HG03442 (cell line): ENCODE measurements around the gene B3GNT9.

Experiments used
- ATAC-seq: cut with Tn5 transposase; IDR thresholded peaks from one replicate; pipeline ENCODE4 v1.9.1; 2021; ENCODE audit warnings: mild to moderate bottlenecking, moderate library complexity; ENCODE audit not compliant: unreplicated experiment

B3GNT9 gene

DNA sequence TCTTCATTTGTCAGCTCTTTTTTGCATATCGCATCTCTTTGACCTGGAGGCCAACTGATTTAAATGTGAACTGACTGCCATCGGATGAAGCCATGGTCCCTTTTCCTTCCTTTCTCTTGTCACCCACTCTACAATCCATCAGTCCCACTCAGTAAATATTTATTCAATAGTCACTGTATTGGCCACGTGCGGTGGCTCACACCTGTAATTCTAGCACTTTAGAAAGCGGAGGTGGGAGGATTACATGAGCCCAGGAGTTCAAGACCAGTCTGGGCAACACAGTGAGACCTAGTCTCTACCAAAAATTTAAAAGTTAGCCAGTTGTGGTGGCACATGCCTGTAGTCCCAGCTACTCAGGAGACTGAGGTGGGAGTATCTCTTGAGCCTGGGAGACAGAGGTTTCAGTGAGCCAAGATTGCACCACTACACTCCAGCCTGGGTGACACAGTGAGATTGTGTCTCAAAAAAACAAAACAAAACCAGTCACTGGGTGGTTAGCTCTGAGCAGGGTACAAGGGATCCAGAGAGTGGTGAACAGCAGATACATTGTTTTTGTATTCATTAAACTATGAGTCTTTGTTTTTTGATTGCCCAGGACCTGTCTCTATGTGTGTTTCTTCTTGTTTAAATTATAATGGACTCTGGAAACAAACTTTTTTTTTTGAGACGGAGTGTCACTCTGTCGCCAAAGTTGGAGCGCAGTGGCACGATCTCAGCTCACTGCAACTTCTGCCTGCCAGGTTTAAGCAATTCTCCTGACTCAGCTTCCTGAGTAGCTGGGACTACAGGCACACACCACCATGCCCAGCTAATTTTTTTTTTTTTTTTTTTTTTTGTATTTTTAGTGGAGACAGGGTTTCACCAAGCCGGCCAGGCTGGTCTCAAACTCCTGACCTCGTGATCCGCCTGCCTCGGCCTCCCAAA is 34.1 kb downstream of the B3GNT9 start:
- no peak for ATAC-seq

DNA sequence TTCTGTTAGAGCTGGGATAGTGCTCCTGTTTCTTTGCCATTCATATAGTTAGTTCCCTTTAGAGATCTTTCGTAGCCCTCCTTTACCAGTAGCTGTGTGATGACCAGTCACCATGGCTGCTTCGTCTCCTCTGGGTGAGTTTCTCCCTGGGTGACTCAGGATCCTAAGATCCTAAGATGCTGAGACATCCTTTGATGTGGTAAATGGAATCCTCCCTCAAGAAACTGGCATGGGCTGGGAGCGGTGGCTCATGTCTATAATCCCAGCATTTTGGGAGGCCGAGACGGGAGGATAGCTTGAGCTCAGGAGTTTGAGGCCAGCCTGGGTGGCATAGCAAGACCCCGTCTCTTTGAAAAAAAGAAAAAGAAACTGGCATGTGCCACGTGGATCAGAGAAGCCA is 35.2 kb downstream of the B3GNT9 start:
- ATAC-seq, result no peak

DNA sequence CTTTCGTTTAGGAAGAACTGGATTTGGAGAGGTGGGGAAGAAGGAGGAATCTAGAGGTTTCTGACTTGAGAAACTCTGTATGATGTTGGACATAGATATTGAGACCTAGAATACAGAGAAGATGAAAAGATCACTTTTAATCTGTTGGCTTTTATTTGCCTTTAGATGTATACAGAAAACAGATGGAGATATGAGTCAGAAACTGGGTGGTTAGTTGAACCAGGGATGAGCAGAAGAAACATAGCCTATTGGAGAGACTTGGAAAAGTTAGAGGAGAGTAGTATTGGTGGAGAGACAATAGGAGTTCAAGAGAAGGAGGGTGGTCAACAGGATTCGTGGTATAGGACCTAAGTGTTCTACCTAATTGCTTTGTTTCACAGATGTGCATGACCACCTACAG is 36.0 kb downstream of the B3GNT9 start:
- no peak for ATAC-seq

DNA sequence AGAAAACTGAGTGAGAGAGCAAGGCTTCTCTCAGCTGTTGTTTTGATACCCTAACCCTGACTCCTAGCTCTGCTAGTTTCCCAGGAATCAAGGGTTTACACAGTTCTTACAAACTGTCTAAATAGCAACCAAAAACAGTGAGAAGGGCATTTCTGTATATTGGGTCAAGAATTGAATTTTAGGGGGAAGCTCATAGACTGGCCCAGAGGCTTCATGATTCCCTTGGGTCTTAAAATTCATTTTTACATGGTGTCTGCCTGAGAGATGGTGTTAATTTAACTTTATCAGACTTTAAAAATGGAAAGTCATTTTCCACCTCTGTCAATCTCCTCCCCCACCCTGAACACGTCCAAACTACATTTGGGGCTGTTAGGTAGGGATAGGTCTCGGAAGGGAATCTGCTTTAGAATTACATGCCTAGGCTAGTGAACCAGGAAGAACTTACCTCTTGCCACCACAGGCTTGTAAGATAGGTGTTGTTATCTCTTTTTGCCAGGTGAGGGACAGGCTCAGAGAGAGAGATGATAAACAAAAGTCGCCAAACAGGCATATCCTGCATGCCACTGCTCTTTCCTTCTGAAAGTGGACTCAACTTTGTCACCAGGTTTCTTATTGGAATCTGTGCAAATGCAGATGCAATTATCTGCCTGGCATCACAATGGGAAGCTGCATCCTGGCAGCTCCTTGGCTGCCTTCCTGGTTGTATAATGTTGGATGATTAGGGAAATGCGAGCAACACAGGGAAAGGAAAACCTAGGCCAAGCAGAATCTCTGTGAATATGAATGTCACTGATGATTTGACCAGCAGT is 38.0 kb downstream of the B3GNT9 start:
- ATAC-seq, result no peak

- no peak for ATAC-seq
Observed at GRCh38 chr16:67111951-67112444, 38.8 kb downstream of the B3GNT9 start.

DNA sequence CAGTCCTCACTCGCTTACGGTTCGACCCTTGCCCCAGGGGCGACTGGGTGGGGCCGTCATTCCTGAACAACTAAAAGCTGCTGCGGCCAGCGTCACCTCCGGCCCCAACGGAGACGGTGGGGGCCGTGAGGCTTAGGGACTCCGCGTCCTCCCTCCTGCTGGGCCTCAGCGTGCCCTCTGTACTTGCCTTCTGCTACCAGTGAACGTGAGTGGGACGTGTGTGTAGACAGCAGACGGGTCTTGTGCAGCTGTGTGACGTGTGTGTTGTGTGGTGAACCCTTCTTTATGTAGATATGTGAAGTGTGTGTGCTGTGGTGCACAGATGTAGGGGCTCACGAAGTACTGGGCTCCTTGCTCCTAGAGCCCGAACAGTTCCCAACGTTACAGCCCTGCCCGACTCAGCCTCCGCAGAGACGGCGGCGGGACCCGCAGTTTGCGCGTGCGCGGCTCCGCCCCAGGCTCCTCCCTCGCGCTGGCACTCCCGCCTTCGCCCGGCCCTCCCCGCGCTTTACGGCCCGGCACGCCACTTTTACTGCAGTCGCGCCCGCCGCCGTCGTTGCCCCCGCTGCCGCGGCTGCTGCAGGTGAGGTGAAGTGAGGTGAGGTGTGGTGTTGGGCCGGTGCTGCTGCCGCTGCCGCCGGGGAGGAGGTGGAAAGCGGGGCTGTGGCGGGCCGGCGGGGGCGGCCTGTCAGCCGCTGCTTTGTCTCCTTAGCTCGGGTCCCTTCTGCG is 41.2 kb downstream of the B3GNT9 start, which contains the start of gene PHAF1:
Gene PHAF1, plus strand, starts transcription at position 535 of the 729 bp plus-strand sequence. CDS start 235 bp downstream, outside the sequence.
- ATAC-seq, result peak; percentile 74

GRCh38 chr16:67108931-67109406 is 41.8 kb downstream of the B3GNT9 start:
- no peak for ATAC-seq

DNA sequence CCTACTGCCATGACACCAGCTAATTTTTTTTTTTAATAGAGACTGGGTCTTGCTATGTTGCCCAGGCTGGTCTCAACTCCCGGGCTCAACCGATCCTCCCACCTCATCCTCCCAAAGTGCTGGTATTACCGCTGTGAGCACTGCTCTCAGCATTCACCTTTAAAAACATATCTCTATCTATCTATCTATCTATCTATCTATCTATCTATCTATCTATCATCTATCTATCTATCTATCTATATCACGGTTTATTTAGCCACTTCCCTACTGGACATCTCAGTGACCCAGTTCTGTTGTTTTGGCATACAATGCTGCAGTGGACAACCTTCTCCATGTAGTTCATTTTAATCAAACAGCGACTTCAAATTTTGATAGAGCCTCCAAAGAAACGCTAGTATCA is 42.3 kb downstream of the B3GNT9 start:
- ATAC-seq, result no peak

DNA sequence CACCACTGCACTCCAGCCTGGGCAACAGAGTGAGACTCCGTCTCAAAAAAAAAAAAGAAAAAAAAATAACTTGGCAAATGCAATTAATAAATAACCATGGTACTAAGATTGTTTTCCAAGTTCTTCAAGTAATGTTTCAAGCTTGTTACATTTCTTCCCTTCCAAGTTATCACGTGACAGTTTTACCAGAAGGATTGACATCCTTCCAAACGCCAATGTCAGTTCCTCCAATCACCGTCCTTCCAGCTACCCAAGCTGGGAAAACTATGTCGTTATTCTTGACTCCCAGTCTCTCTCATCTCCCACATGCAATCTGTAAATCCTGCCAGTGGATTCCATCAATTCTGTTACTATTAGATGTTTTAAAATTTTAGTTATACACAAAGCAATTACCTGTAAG is 44.9 kb downstream of the B3GNT9 start:
- ATAC-seq, result no peak

DNA sequence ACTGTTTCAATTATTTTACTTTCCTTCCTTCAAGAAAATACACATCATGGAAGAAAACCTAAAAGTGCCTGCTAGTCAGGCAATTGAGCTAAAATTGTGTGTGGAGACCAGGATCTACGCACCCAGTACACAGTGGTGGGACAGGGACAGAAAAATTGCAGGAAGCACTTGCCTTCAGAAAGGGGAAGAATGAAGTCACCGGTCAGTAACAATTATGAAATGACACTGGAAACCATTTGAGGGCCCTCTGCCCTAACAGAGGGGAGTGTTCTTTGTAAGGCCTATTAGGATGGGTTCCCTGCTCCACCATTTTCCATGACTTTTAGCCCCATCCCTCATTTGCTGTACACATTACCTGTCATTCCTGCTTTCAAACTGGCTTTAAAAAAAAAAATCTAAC is 45.6 kb downstream of the B3GNT9 start:
- no peak for ATAC-seq

GRCh38 chr16:67104845-67105244 is 46.0 kb downstream of the B3GNT9 start:
- ATAC-seq, result no peak

DNA sequence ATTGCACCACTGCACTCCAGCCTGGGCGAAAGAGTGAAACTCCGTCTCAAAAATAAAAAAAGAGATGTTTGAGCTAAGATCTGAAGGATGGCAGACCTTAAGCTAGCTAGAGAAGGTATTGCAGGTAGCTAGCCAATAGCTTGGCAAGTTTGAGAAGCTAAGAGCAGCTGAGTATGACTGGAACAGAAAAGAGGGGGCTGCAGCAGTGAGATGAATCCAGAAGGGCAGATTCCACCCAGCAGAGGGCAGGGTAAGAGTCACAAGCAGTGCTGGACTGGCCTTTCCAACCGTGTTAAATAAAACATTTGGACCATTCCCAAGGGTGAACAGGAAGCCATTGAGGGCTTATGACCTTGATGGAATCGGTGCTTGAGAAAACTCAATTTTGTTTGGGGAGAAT is 46.7 kb downstream of the B3GNT9 start:
- no peak for ATAC-seq

DNA sequence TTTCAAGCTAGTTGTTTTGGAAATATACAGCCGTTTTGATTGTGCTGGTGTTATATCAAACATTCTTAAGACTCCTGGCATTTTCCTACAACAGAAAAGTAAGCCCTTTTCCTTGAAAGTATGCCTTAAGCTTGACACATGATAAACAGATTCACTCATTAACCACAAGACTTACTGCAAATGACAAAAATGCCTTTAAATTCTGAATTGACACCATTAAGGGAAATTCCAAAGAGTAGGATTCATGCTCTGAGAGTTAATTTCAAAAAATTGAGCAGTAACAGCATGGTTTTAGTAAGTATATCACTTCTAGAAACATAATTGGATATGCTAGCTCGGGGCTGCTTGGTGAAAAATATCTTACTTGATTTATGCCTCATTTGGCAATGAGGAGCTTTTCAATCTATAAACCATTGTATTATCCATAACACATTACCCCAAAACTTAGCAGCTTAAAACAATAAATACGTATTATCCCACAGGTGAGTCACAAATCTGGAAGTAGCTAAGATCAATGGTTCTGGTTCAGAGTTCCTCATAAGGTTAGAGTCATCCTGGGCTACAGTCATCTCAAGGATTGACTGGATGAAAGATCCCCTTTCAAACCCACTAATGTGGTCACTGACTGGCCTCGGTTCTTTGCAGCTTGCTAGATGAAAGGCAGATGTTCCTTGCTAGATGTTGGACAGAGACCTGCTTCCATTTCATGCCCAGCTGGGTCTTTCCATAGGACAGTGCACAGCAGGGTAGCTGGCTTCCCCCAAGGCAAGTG is 49.3 kb downstream of the B3GNT9 start:
- no peak for ATAC-seq

DNA sequence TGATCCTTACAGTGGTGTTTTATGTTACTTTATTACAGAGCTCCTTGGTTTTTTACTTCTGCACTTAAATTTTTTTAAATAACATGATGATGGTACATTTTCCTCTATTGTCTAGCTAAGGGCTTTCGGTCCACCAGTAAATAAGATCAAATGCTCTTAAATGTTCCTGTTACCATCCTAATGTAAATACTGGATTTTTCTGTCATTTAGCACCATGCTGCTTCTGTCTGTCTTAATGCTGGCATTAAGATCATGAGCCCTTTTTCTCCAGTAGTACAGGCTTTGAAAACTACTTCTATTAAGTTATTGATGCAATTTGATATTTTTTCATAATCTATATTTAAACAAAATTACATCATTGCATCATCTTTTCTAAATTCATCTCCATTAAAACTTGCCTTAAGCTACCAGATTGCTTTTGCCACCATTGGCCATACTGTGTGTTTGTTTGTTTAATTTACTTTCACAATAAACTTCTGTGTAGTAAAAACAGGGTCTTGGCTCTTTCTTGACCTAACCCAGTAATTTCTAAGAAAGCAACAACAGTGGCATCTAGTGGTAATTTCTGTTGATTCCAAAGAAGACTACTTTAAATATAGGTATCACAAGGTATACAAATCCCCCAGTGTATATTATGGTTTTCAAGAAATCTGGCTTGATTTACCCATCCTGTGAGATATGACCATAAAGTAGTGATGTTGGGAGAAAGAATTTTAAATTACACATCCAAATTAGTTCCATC is 50.1 kb downstream of the B3GNT9 start:
- no peak for ATAC-seq

GRCh38 chr16:67098599-67098998 is 52.2 kb downstream of the B3GNT9 start:
- no peak for ATAC-seq
